Retinal pigment epithelial cell (primary cell): ENCODE data around the gene VANGL2.

Experiments
- DNase-seq: peaks from one replicate; pipeline ENCODE4 v3.0.0-alpha.2; 2010; ENCODE audit warnings: low read depth
- H3K4me3 ChIP-seq: 2 replicates; pipeline ENCODE4 v1.5.1; 2011; ENCODE audit warnings: mild to moderate bottlenecking, low read length, control low read depth, moderate library complexity
- CTCF ChIP-seq: conservative IDR thresholded peaks from 2 replicates; pipeline ENCODE4 v1.5.1; 2011; ENCODE audit warnings: low read depth, low read length, control low read depth, inconsistent platforms

Gene VANGL2

GRCh38 chr1:160428655-160429054 is 28.3 kb downstream of the VANGL2 start:
- TF ChIP-seq CTCF = peak; percentile 66
- no peak overlapping the region for H3K4me3 ChIP-seq
- DNase-seq = no peak

- no peak for DNase-seq
- no peak overlapping the region for H3K4me3 ChIP-seq
- TF ChIP-seq CTCF = no peak
Measured at GRCh38 chr1:160429125-160429561, 28.8 kb downstream of the VANGL2 start.

- no peak for DNase-seq
- H3K4me3 ChIP-seq = no peak overlapping the region
- no peak for TF ChIP-seq CTCF
Measured at GRCh38 chr1:160429702-160430535, 29.6 kb downstream of the VANGL2 start.

GRCh38 chr1:160431006-160431405 is 30.6 kb downstream of the VANGL2 start:
- no peak for TF ChIP-seq CTCF
- DNase-seq = no peak
- no peak overlapping the region for H3K4me3 ChIP-seq

GRCh38 chr1:160431571-160431970 is 31.2 kb downstream of the VANGL2 start:
- DNase-seq = no peak
- H3K4me3 ChIP-seq = no peak overlapping the region
- TF ChIP-seq CTCF = no peak

GRCh38 chr1:160432371-160432786 is 32.0 kb downstream of the VANGL2 start:
- TF ChIP-seq CTCF = no peak
- DNase-seq = no peak
- H3K4me3 ChIP-seq = no peak overlapping the region

GRCh38 chr1:160436966-160437365 is 36.6 kb downstream of the VANGL2 start:
- no peak for TF ChIP-seq CTCF
- DNase-seq = no peak

More at GRCh38 chr1:160436966-160437365, 36.6 kb downstream of the VANGL2 start:
- no peak overlapping the region for H3K4me3 ChIP-seq
